Uterus (tissue), 2 donors: ENCODE data around the gene TANGO2.

Experiments
- CTCF ChIP-seq, 4 experiments: fragments of 200-600 bp in 2 of 4; fragments of 450-650 bp in 2 of 4; sonication (generic) in 2 of 4; IDR thresholded peaks; one replicate each; pipeline ENCODE4 v1.5.1; 2016 to 2019; ENCODE audit warnings: antibody characterized with exemption in 4 of 4, mild to moderate bottlenecking in 2 of 4, moderate library complexity in 1 of 4
- POLR2A ChIP-seq, 2 donors: fragments of 450-650 bp; IDR thresholded peaks; one replicate each; pipeline ENCODE4 v1.6.1; 2016; ENCODE audit warnings: antibody characterized with exemption in 2 of 2, mild to moderate bottlenecking in 1 of 2, moderate library complexity in 1 of 2

GRCh38 chr22:19997561-19998231 is 23.2 kb upstream of the TANGO2 start:
- TF ChIP-seq CTCF (IDR thresholded peaks at IDR 0.05) (no peak), POLR2A (IDR thresholded peaks at IDR 0.05) (no peak)
